Activated CD8-positive, alpha-beta T cell treated with anti-CD3 and anti-CD28 coated beads, Interleukin-2, amount 10 ng/mL, durations not matched to agents 7 days and 5 days (primary cell): Measurements from ENCODE around the gene SOS1. TPM values are rescaled to one million over a fixed set of nuclear protein-coding genes. Genes with fewer than 3 reads are reported as not detected.

Source experiments
- ATAC-seq: fragments of 150-1000 bp; cut with Tn5 transposase; one replicate; pipeline ENCODE4 v1.10.0; 2021; ENCODE audit warnings: moderate library complexity
- CTCF ChIA-PET: fragments of 350-600 bp; sonication (Branson Sonifier 250); formaldehyde crosslinking; loops from one replicate; lab custom pipeline; 2021; ENCODE audit warnings: antibody characterized with exemption; lab: Charles Lee
- POLR2A ChIA-PET: fragments of 350-600 bp; sonication (Branson Sonifier 250); formaldehyde crosslinking; loops from one replicate; lab custom pipeline; 2021; ENCODE audit warnings: antibody characterized with exemption; lab: Charles Lee
- DNase-seq: peaks from one replicate; pipeline ENCODE4 v3.0.0-alpha.2; 2020
- H3K27ac Mint-ChIP-seq: one replicate; pipeline ENCODE4 v1.8.0; 2021; ENCODE audit warnings: mild to moderate bottlenecking, mixed read lengths
- H3K27me3 Mint-ChIP-seq: one replicate; pipeline ENCODE4 v1.8.0; 2021; ENCODE audit warnings: low read depth, mixed read lengths
- H3K36me3 Mint-ChIP-seq: one replicate; pipeline ENCODE4 v1.8.0; 2021; ENCODE audit warnings: low read depth, mixed read lengths
- H3K4me1 Mint-ChIP-seq: one replicate; pipeline ENCODE4 v1.8.0; 2021; ENCODE audit warnings: low read depth, mixed read lengths
- H3K4me3 Mint-ChIP-seq: one replicate; pipeline ENCODE4 v1.8.0; 2021; ENCODE audit warnings: mild to moderate bottlenecking, mixed read lengths
- H3K9me3 Mint-ChIP-seq: one replicate; pipeline ENCODE4 v1.8.0; 2022; ENCODE audit warnings: mixed read lengths; ENCODE audit not compliant: insufficient read depth
- total RNA-seq, 2 experiments: library from RNA; stranded (reverse); gene quantifications; one replicate each; pipeline ENCODE4 v1.2.3, GENCODE V29; 2021

Gene SOS1
- total RNA-seq, 2 experiments from 2014 or later: 209 to 243 TPM

DNA sequence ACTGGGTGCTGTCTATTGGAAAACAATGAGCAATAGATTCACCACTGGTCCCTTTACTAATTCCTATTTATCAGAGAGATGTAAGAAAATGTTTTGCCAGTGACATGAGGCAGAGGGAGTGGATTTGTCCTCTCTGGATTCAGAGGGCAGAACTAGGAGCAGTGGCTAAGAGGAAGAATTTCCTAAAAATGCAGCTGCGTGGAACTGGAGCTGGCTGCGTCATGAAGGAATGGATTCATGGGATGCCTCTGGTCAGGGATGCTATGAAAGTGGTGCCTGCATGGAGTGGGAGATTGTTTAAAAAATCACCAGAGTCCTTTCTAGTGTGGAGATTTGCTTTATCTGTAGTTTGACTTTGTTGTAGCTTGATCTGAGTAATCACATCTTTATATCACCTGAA is 152.8 kb downstream of the SOS1 start:
- Mint-ChIP-seq H3K27ac (no peak overlapping the region), H3K36me3 (no peaks in the 10 kb centered on the region), H3K9me3 (no peaks in the 10 kb centered on the region), H3K4me3 (no peak overlapping the region), H3K4me1 (no peaks in the 10 kb centered on the region), H3K27me3 (peaks cover 9% of the 10 kb centered on the region)
- DNase-seq (no peak), ATAC-seq (no peak)
- CTCF ChIA-PET: interaction anchor here (0.9 kb wide), 1 partner anchor 21 kb away, joined by 3 read pairs; no protein-coding TSS in a partner anchor
- POLR2A ChIA-PET: no interaction called here

DNA sequence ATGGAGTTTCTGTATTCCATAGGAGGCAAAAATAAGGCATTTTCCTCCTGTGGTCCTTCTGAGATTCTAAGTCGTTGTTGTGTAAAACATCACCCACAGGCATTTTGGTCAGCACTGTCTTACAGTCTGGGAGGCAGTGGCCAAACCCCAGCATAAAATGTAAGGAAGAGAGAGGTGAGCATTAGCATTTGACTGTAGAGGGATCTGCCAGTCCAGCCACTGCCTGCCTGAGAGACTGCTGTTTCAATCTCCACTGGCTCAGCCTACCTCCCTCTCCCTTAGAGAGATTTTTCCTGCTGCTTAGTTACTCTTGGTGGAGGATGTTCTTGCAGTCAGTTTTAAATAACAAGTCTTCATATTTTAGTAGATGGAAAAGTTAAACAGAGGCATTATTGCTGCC is 154.2 kb downstream of the SOS1 start:
- Mint-ChIP-seq H3K4me1 (no peaks in the 10 kb centered on the region), H3K27ac (no peak overlapping the region), H3K27me3 (peaks cover 14% of the 10 kb centered on the region), H3K9me3 (no peaks in the 10 kb centered on the region), H3K4me3 (no peak overlapping the region), H3K36me3 (no peaks in the 10 kb centered on the region)
- CTCF ChIA-PET: interaction anchor here (3.7 kb wide), 1 partner anchor 19 kb away, joined by 12 read pairs; no protein-coding TSS in a partner anchor
- ATAC-seq (no peak), DNase-seq (no peak)
- POLR2A ChIA-PET: no interaction called here

DNA sequence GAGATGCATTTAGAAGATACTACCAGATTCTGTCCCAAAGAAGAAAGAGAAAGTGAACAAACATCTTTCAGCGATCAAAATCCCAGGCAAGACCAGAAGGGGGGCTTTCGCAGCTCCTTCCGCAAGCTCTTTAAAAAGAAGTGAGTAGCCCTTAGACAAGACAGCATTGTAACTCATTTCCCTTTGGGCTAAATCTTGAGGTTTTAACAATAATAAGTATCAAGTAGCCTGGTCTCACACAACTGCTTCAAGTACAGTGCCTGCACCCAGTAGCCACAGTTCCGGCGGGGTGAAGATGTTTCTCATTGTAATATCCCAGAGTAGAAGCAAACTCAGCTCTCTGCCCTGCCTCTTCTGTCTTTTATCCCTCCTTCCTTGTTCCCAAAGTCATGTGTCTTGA is 154.8 kb downstream of the SOS1 start:
- Mint-ChIP-seq H3K4me1 (no peaks in the 10 kb centered on the region), H3K27me3 (peaks cover 20% of the 10 kb centered on the region), H3K27ac (no peak overlapping the region), H3K9me3 (no peaks in the 10 kb centered on the region), H3K4me3 (no peak overlapping the region), H3K36me3 (no peaks in the 10 kb centered on the region)
- DNase-seq (no peak), ATAC-seq (no peak)
- POLR2A ChIA-PET: no interaction called here
- CTCF ChIA-PET: interaction anchor here (1.1 to 3.7 kb wide), 2 partner anchors 19 to 54 kb away, joined by 3 to 12 read pairs; no protein-coding TSS in a partner anchor

DNA sequence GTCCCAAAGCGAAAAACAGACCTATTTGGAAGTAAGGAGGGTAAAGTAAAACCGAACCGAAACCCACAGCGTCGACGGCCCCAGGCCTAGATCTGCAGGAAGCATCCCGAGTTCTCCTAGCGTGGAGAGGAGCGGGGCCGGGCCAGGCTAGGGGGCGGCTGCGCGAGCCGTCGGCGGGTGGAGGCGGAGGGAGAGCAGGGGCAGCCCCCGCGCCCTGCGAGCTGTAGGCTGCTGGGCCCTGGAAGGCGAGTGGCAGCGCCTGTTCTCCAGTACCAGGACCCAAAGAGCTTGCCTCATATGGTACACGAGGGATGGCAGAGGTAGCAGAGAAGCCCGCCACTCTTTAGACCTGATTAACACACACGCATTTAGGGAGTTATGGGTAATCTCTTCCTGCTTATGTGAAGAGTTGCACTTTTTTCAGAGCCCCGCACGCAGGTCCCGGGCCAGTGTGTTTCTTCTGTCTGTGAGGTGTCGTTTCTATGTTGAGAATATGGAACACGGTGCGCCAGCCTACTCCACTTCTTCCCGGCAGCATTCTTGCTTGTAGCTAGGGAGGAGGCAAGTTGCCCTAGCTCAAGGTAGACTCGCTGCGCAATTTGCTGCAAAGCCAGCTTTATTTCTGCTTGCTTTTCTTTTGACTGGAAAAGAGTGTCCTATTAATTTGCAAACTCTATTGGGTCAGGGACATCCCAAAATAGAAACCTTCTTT is 160.1 kb downstream of the SOS1 start:
- ATAC-seq (peak; percentile 24), DNase-seq (peak; percentile 17)
- Mint-ChIP-seq H3K4me3 (no peak overlapping the region), H3K27ac (no peak overlapping the region), H3K36me3 (no peaks in the 10 kb centered on the region), H3K9me3 (no peaks in the 10 kb centered on the region), H3K4me1 (peaks cover 3% of the 10 kb centered on the region), H3K27me3 (peaks cover 38% of the 10 kb centered on the region)
- ChIA-PET POLR2A (no interaction called here), CTCF (interaction anchor here (3.5 kb wide), 1 partner anchor 14 kb away, joined by 20 read pairs; no protein-coding TSS in a partner anchor)

DNA sequence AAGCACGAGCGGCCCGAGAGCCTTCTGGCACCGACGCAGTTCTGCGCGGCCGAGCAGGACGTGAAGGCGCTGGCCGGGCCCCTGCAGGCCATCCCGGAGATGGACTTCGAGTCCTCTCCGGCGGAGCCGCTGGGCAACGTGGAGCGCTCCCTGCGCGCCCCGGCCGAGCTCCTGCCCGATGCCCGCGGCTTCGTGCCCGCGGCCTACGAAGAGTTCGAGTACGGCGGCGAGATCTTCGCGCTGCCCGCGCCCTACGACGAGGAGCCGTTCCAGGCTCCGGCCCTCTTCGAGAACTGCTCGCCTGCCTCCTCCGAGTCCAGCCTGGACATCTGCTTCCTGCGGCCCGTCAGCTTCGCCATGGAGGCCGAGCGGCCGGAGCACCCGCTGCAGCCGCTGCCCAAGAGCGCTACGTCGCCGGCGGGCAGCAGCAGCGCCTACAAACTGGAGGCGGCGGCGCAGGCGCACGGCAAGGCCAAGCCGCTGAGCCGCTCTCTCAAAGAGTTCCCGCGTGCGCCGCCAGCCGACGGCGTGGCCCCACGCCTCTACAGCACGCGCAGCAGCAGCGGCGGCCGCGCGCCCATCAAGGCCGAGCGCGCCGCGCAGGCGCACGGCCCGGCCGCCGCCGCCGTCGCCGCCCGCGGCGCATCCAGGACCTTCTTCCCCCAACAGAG is 160.8 kb downstream of the SOS1 start:
- Mint-ChIP-seq H3K27me3 (peaks cover 39% of the 10 kb centered on the region), H3K36me3 (no peaks in the 10 kb centered on the region), H3K27ac (no peak overlapping the region), H3K4me3 (peak overlapping the region; percentile 51), H3K4me1 (peaks cover 3% of the 10 kb centered on the region), H3K9me3 (no peaks in the 10 kb centered on the region)
- ChIA-PET CTCF (interaction anchor here (0.9 to 3.5 kb wide), 3 partner anchors 13 to 272 kb away, joined by 3 to 20 read pairs (median 9); no protein-coding TSS in a partner anchor), POLR2A (no interaction called here)
- peak; percentile 99 for ATAC-seq
- DNase-seq: peak; percentile 78

DNA sequence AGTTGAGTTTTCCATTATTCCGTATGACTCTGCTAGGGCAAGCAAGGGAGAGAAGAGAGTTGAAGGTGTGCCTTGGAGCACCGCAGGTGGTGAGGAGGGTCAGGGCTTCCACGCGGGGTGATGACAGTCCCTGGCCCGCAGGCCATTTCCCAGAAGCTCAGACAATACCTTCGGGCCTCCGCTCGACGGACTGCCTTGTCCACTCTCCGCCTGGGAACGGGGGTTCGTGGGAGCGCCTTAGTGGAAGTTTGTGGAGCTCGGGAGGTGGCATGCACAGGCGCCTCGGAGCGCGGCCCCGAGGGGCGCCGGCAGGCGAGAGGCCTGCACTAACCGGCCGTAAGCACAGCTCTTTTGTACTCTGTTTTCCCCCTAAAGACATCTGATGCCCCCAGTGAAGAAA is 161.4 kb downstream of the SOS1 start:
- Mint-ChIP-seq H3K36me3 (no peaks in the 10 kb centered on the region), H3K27me3 (peaks cover 42% of the 10 kb centered on the region), H3K27ac (no peak overlapping the region), H3K9me3 (no peaks in the 10 kb centered on the region), H3K4me1 (peaks cover 3% of the 10 kb centered on the region), H3K4me3 (peak overlapping the region; percentile 29)
- CTCF ChIA-PET: interaction anchor here (0.9 to 3.5 kb wide), 3 partner anchors 12 to 273 kb away, joined by 3 to 20 read pairs (median 9); no protein-coding TSS in a partner anchor
- no peak for ATAC-seq
- POLR2A ChIA-PET: no interaction called here
- peak; percentile 16 for DNase-seq

DNA sequence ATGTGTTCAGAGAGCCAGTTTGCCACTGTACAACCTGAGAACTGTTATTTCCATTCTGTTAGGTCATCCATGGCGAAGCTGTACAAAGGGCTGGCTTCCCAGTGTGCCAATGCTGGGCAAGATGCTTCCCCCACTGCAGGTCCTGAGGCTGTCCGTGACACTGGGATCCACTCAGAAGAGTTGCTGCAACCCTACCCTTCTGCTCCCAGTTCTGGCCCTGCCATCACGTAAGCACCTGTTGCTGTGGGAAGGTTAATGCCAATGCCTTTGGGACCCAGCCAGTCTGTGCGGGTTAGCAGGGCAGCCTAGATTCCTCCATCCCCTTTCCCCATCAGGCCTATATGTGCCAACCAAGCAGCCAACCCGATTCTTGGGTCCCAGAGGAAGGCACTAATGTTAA is 162.9 kb downstream of the SOS1 start:
- H3K4me1 Mint-ChIP-seq: peaks cover 3% of the 10 kb centered on the region
- H3K9me3 Mint-ChIP-seq: no peaks in the 10 kb centered on the region
- no peak overlapping the region for H3K4me3 Mint-ChIP-seq
- H3K36me3 Mint-ChIP-seq: no peaks in the 10 kb centered on the region
- H3K27me3 Mint-ChIP-seq: peaks cover 51% of the 10 kb centered on the region
- ChIA-PET CTCF (interaction anchor here (2.8 kb wide), 1 partner anchor 11 kb away, joined by 13 read pairs; no protein-coding TSS in a partner anchor), POLR2A (no interaction called here)
- ATAC-seq (no peak), DNase-seq (no peak)
- H3K27ac Mint-ChIP-seq: no peak overlapping the region

DNA sequence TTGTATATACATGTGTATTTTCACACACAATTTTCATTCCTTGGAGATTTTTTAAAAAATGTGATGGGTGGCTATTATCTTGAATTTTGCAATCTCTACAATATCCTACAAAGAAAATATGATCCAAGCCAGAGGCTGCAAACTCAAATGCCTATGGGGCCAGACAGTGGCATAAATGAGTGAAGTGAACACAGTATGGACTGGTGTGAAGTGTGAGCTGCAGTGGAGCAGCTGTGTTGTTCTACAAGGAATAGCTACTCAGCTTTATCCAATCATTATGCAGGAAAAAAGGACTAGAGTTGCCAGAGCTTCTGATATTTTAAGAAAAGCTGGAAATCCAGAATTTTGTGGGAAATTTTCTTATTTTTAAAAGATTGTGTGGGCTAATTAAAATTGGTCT is 169.1 kb downstream of the SOS1 start:
- POLR2A ChIA-PET: no interaction called here
- peaks cover 23% of the 10 kb centered on the region for H3K27me3 Mint-ChIP-seq
- no peak for DNase-seq
- H3K4me1 Mint-ChIP-seq: no peaks in the 10 kb centered on the region
- no peak for ATAC-seq
- H3K27ac Mint-ChIP-seq: no peak overlapping the region
- no peak overlapping the region for H3K4me3 Mint-ChIP-seq
- no peaks in the 10 kb centered on the region for H3K9me3 Mint-ChIP-seq
- CTCF ChIA-PET: interaction anchor here (6.7 kb wide), 1 partner anchor 277 kb away, joined by 207 read pairs; no protein-coding TSS in a partner anchor
- no peaks in the 10 kb centered on the region for H3K36me3 Mint-ChIP-seq

DNA sequence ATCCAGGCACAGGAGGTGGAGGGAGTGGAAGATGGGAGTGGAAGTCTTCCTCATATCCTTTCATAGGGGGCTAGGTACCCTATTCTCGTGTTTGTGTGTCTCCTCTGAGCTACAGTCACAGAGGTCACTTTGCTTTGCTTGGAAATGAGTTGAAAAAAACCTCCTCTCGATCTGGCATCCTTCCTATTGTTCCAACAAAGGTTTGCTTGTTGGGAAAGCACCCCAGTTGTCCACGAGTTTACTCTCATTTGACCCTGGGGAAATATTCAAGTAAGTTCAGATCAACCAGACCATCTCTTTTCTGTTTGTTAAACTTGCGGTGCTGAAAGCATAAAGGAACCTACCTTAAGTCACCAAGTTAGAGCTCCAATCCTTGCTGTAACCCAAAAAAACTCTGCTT is 171.9 kb downstream of the SOS1 start:
- ChIA-PET CTCF (interaction anchor here (6.7 kb wide), 1 partner anchor 280 kb away, joined by 207 read pairs; no protein-coding TSS in a partner anchor), POLR2A (interaction anchor here (0.7 kb wide), 1 partner anchor 183 kb away, joined by 3 read pairs; no protein-coding TSS in a partner anchor)
- DNase-seq (no peak), ATAC-seq (no peak)
- H3K27me3 Mint-ChIP-seq: peaks cover 13% of the 10 kb centered on the region
- no peaks in the 10 kb centered on the region for H3K36me3 Mint-ChIP-seq
- H3K4me3 Mint-ChIP-seq: no peak overlapping the region
- no peak overlapping the region for H3K27ac Mint-ChIP-seq
- no peaks in the 10 kb centered on the region for H3K9me3 Mint-ChIP-seq
- H3K4me1 Mint-ChIP-seq: no peaks in the 10 kb centered on the region

DNA sequence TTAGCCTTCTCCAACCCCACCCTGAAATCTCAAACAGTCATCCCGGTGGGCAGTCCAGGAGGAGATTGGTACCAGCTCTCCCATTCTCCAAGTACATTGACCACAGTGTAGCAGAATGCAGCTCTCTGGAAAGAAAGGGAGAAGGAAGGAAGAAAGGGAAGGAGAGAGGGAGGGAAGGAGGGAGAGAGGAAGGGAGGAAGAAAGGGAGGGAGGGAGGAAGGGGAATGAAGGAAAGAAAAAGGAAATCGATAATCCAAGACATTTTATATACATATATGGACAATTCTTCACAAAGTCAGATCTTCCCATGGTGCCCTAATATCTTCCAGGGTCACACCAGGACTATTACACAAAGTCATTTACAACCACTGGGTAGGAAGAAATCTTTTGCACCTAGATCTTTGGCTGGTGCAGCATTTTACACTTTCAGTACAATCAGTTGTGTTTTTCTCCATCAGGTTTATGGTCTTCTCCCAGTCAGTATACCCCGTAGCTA is 172.4 kb downstream of the SOS1 start:
- DNase-seq (no peak), ATAC-seq (no peak)
- Mint-ChIP-seq H3K36me3 (no peaks in the 10 kb centered on the region), H3K4me1 (no peaks in the 10 kb centered on the region), H3K27ac (no peak overlapping the region), H3K4me3 (no peak overlapping the region), H3K9me3 (no peaks in the 10 kb centered on the region), H3K27me3 (peaks cover 7% of the 10 kb centered on the region)
- POLR2A ChIA-PET: interaction anchor here (1.3 to 1.6 kb wide), 2 partner anchors 281 to 297 kb away, joined by 4 to 9 read pairs; no protein-coding TSS in a partner anchor
- CTCF ChIA-PET: interaction anchor here (0.8 to 6.7 kb wide), 28 partner anchors 8 to 782 kb away, joined by 3 to 207 read pairs (median 6); partner anchors contain the start of genes DHX57 and MORN2
